Gastrocnemius medialis (tissue), 4 donors: ENCODE data around the gene UBE4B. TPM values are rescaled to one million over a fixed set of nuclear protein-coding genes. Genes with fewer than 3 reads are reported as not detected.
A peak's percentile ranks its signal among the peaks of the same experiment; 100 is the strongest.

Experiments
- ATAC-seq, 2 donors: fragments of 150-250 bp; one replicate each; pipeline ENCODE4 v1.9.1; 2016
- DNase-seq, 2 donors: peaks; one replicate each; pipeline ENCODE4 v3.0.0-alpha.2; 2019
- H3K27ac ChIP-seq, 4 donors: fragments of 200-600 bp; sonication (generic); 1 replicate in 1 of 4; 2 replicates in 3 of 4; pipeline ENCODE4 v1.5.1; 2016 to 2018; ENCODE audit warnings: mild to moderate bottlenecking in 2 of 4, moderate library complexity in 1 of 4
- H3K27me3 ChIP-seq, 3 donors: fragments of 200-600 bp; sonication (generic) in 2 of 3; 1 replicate in 1 of 3; 2 replicates in 2 of 3; pipeline versions ENCODE4 v1.5.1 to v1.6.0; 2016 to 2019; ENCODE audit warnings: mild to moderate bottlenecking in 1 of 3, moderate library complexity in 1 of 3
- H3K36me3 ChIP-seq, 2 donors: fragments of 200-600 bp; sonication (generic) in 1 of 2; one replicate each; pipeline ENCODE4 v1.5.1; 2017 to 2018
- H3K4me1 ChIP-seq, 2 donors: fragments of 200-600 bp; sonication (generic) in 1 of 2; one replicate each; pipeline ENCODE4 v1.5.1; 2016 to 2017; ENCODE audit warnings: mild to moderate bottlenecking in 2 of 2
- H3K4me3 ChIP-seq, 4 donors: fragments of 200-600 bp; sonication (generic) in 3 of 4; 1 replicate in 1 of 4; 2 replicates in 3 of 4; pipeline ENCODE4 v1.5.1; 2016 to 2019; ENCODE audit warnings: mild to moderate bottlenecking in 2 of 4
- H3K9me3 ChIP-seq, 3 donors: fragments of 200-600 bp; sonication (generic) in 2 of 3; 1 replicate in 1 of 3; 2 replicates in 2 of 3; pipeline ENCODE4 v1.5.1; 2016 to 2019
- CTCF ChIP-seq, 5 experiments: fragments of 450-650 bp in 3 of 5; fragments of 200-600 bp in 2 of 5; sonication (generic) in 2 of 5; IDR thresholded peaks in 4 of 5; conservative IDR thresholded peaks in 1 of 5; 1 replicate in 4 of 5; 2 replicates in 1 of 5; pipeline ENCODE4 v1.5.1; 2016 to 2019; ENCODE audit warnings: antibody characterized with exemption in 5 of 5, mild to moderate bottlenecking in 3 of 5, moderate library complexity in 3 of 5
- POLR2A ChIP-seq, 2 donors: fragments of 450-650 bp; IDR thresholded peaks; one replicate each; pipeline ENCODE4 v1.6.1; 2017; ENCODE audit warnings: antibody characterized with exemption in 2 of 2, mild to moderate bottlenecking in 2 of 2, moderate library complexity in 2 of 2
- in situ Hi-C, 4 donors: fragments of 200-750 bp; cut with MboI; loops; one replicate each; pipeline versions ENCODE4 v1.15.0 to v1.8.0; 2017; ENCODE audit warnings: low sequenced_read_pairs in 4 of 4
- intact Hi-C: fragments of 100-400 bp; cut with DNase I; formaldehyde crosslinking; loops from one replicate; pipeline ENCODE4 v1.15.1; 2023; ENCODE audit warnings: low total_unique reads
- total RNA-seq, 4 donors: library from RNA; depleted of rRNA; stranded (reverse); fragments of >200 nt; gene quantifications; one replicate each; pipeline versions ENCODE4 v1.1.0 to v1.2.3, GENCODE V29; 2016

The UBE4B gene
- total RNA-seq, 4 donors from 2014 or later, result 42.6 to 143 (median 98.2) TPM

DNA sequence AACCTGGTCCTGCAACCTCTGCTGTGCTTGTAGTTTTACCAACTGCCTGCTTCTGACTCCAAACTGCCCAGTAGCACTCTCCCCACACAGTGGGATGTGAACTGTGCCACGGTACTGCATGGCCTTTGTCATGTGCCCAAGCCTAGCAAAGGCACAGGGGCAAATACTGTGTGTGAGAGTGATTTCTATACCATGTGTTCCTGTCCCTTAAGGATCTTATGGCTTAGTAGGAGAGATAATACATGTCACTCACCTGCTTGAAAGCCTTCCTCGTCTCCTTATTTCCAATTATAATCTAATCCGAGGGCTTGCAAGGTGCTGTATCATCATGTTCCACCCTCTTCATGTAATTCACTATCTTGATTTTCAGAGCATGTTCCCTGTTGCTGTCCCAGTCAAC lies 51.3 kb downstream of the UBE4B start:
- Histone ChIP-seq H3K9me3 (no peaks in the 10 kb centered on the region), H3K4me1 (no peaks in the 10 kb centered on the region), H3K27me3 (no peaks in the 10 kb centered on the region), H3K36me3 (peaks cover 0 to 6% of the 10 kb centered on the region in 2 donors), H3K4me3 (no peak overlapping the region), H3K27ac (peak overlapping the region; percentile 13 to 26 (median 18))
- ATAC-seq (no peak), DNase-seq (no peak)
- in situ Hi-C loops (no loop called here), intact Hi-C loops (loop anchor here (5.0 kb wide), 1 partner anchor 268 kb away; no protein-coding TSS in a partner anchor)
- TF ChIP-seq CTCF (IDR thresholded peaks at IDR 0.05 in 4 of 5, conservative IDR thresholded peaks at IDR 0.05 in 1 of 5) (no peak), POLR2A (IDR thresholded peaks at IDR 0.05) (no peak)

- no peaks in the 10 kb centered on the region for H3K9me3 ChIP-seq
- peaks cover 0 to 6% of the 10 kb centered on the region in 2 donors for H3K36me3 ChIP-seq
- intact Hi-C loops (no loop called here), in situ Hi-C loops (no loop called here)
- no peak overlapping the region for H3K27ac ChIP-seq
- no peak for DNase-seq
- no peak overlapping the region for H3K4me3 ChIP-seq
- H3K4me1 ChIP-seq, result no peaks in the 10 kb centered on the region
- H3K27me3 ChIP-seq, result no peaks in the 10 kb centered on the region
- TF ChIP-seq CTCF (IDR thresholded peaks at IDR 0.05 in 4 of 5, conservative IDR thresholded peaks at IDR 0.05 in 1 of 5) (no peak), POLR2A (IDR thresholded peaks at IDR 0.05) (no peak)
- peak in 1 of 2 donors; percentile 27 for ATAC-seq
Measured at GRCh38 chr1:10085076-10085475, 52.3 kb downstream of the UBE4B start.

DNA sequence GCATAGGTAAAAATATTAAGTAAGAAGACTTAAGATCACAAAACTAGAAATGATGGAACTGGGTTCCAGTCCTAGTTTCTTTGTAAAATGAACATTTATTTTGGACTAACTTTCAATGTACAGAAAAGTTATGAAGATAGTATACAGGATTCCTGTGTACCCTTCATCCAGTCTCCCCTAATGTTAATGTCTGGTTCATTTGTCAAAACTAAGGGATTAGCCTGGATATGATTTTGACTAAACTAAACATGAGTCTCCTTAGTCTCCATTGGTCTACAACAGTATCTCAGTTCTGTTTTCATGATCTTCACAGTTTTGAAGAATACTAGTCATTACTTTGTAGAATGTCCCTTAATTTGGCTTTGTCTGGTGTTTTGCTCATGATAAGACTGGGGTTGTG lies 54.5 kb downstream of the UBE4B start:
- in situ Hi-C loops, result no loop called here
- Histone ChIP-seq H3K4me3 (no peak overlapping the region), H3K36me3 (no peaks in the 10 kb centered on the region), H3K27me3 (no peaks in the 10 kb centered on the region), H3K4me1 (no peaks in the 10 kb centered on the region), H3K9me3 (no peaks in the 10 kb centered on the region), H3K27ac (no peak overlapping the region)
- no peak for DNase-seq
- no peak for TF ChIP-seq POLR2A (IDR thresholded peaks at IDR 0.05)
- TF ChIP-seq CTCF (IDR thresholded peaks at IDR 0.05 in 4 of 5, conservative IDR thresholded peaks at IDR 0.05 in 1 of 5), result no peak
- intact Hi-C loops, result no loop called here
- no peak for ATAC-seq

DNA sequence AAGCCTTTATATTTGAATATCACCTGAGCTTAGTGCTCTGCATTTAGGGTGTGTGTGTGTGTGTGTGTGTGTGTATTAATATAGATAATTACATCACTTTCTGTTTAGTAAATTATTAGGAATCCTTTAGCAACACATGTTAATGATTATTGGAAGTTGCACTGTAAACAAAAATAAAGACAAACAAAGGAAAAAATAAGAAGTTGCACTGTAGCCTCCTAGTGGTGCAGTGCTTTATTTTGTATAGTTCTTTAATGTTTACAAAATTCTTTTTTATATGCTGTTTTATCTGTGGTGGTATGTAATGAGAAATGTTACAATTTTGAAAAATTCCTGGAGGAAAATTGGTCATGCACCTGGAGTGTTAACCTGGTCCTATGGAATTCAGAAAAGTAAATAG lies 69.2 kb downstream of the UBE4B start:
- no peaks in the 10 kb centered on the region for H3K27me3 ChIP-seq
- no peak overlapping the region for H3K4me3 ChIP-seq
- peaks cover 4 to 13% of the 10 kb centered on the region in 2 donors for H3K4me1 ChIP-seq
- DNase-seq (no peak), ATAC-seq (no peak)
- H3K9me3 ChIP-seq, result no peaks in the 10 kb centered on the region
- peaks cover 0 to 64% of the 10 kb centered on the region in 2 donors for H3K36me3 ChIP-seq
- intact Hi-C loops, result no loop called here
- TF ChIP-seq CTCF (IDR thresholded peaks at IDR 0.05 in 4 of 5, conservative IDR thresholded peaks at IDR 0.05 in 1 of 5) (no peak), POLR2A (IDR thresholded peaks at IDR 0.05) (no peak)
- in situ Hi-C loops, result no loop called here
- no peak overlapping the region for H3K27ac ChIP-seq

DNA sequence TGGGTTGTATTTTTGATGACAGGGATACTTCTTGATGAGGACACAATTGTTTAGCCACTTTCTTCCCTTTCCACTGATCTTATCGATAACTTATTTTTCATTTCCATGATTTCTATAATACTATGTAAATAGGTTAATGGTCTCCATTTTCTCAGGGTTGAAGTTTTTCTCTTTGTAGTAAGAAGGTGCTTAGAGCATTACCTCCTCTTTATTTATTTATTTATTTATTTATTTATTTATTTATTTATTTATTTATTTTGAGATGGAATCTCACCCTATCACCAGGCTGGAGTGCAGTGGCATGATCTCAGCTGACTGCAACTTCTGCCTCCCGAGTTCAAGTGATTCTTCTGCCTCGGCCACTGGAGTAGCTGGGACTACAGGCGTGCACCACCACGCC lies 70.4 kb downstream of the UBE4B start:
- intact Hi-C loops, result no loop called here
- ATAC-seq (no peak), DNase-seq (no peak)
- Histone ChIP-seq H3K9me3 (no peaks in the 10 kb centered on the region), H3K4me1 (peaks cover 15 to 25% of the 10 kb centered on the region in 2 donors), H3K27me3 (no peaks in the 10 kb centered on the region), H3K36me3 (peaks cover 0 to 56% of the 10 kb centered on the region in 2 donors), H3K27ac (no peak overlapping the region), H3K4me3 (no peak overlapping the region)
- in situ Hi-C loops, result no loop called here
- TF ChIP-seq POLR2A (IDR thresholded peaks at IDR 0.05) (no peak), CTCF (IDR thresholded peaks at IDR 0.05 in 4 of 5, conservative IDR thresholded peaks at IDR 0.05 in 1 of 5) (no peak)
